H1 (cell line): ENCODE data around the gene HYAL1. TPM values are rescaled to one million over a fixed set of nuclear protein-coding genes. Genes with fewer than 3 reads are reported as not detected.

Source experiments
- ATF2 ChIP-seq: IDR thresholded peaks from 2 replicates; pipeline ENCODE4 v1.6.1; 2012; ENCODE audit warnings: low read length, inconsistent platforms
- CREB1 ChIP-seq: IDR thresholded peaks from 2 replicates; pipeline ENCODE4 v1.6.1; 2012; ENCODE audit warnings: inconsistent platforms
- EZH2 ChIP-seq: fragments of 200-600 bp; sonication (generic); IDR thresholded peaks from 2 replicates; pipeline ENCODE4 v1.7.1; 2012; ENCODE audit warnings: low read depth, mild to moderate bottlenecking, moderate library complexity, low read length, inconsistent platforms; ENCODE audit not compliant: severe bottlenecking
- FOSL1 ChIP-seq: IDR thresholded peaks from 2 replicates; pipeline ENCODE4 v1.6.1; 2011; ENCODE audit warnings: mild to moderate bottlenecking, low read depth, low read length, moderate library complexity; ENCODE audit not compliant: insufficient read depth
- RXRA ChIP-seq: IDR thresholded peaks from 2 replicates; pipeline ENCODE4 v1.6.1; 2011; ENCODE audit warnings: low read depth, mild to moderate bottlenecking, low read length, moderate library complexity; ENCODE audit not compliant: insufficient read depth
- SUZ12 ChIP-seq: fragments of 200-600 bp; sonication (generic); IDR thresholded peaks from 2 replicates; pipeline ENCODE4 v1.6.1; 2012; ENCODE audit warnings: mild to moderate bottlenecking, inconsistent platforms, low read length, moderate library complexity, mixed read lengths
- polyA plus RNA-seq, 7 experiments: library from polyadenylated mRNA; depleted of rRNA in 3 of 7; stranded (reverse) in 5 of 7; unstranded in 2 of 7; fragments of >200 nt in 5 of 7; fragments of 200-250 nt in 2 of 7; gene quantifications; 1 replicate in 5 of 7; 2 replicates in 1 of 7; 4 replicates in 1 of 7; pipeline versions ENCODE4 v1.2.1 to v1.2.3, GENCODE V29; 2011 to 2013; ENCODE audit warnings: missing spikeins in 2 of 7, mixed read lengths in 2 of 7
- total RNA-seq: library from RNA; stranded (reverse); fragmentation: NEBNext Ultra II Directional; extraction: Animal tissue kit (Norgen Biotek cat#: 25700); gene quantifications from 2 replicates; pipeline ENCODE4 v1.2.1, GENCODE V29; 2021

The HYAL1 gene
- total and polyA plus RNA-seq, 2 of the 8 experiments (the other 6 are each of a cell fraction or from before 2014, with no cell fraction given): 2.0 to 5.4 TPM

DNA sequence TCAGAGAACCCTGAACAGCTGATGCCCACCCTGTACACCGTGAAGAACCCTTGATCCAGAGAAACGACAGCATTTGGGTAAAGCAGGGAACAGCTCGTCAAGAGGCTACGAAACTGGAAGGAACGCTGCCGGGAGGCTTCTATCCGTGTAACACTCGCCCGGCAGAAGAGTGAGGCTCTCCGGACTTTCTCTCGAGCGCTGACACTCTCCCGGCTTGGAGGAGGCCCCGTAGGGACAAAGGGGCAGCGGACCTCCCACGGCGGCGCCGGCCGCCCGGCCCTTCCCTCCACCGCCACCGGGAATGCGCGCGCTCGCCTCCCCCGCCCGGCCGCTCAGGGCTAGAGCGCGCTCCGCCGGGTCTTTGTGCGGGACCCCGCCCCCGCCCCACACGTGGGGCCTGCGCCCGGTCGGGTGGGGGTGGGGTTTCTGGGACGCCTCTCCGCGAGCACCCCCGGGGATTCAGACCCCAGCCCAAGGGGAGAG is 17.5 kb upstream of the HYAL1 start (continued):
- no peak for TF ChIP-seq EZH2
- no peak for TF ChIP-seq SUZ12
- TF ChIP-seq RXRA: no peak
- no peak for TF ChIP-seq CREB1
- TF ChIP-seq ATF2: no peak
- TF ChIP-seq FOSL1: no peak
